Motor neuron (in vitro differentiated cells): Measurements from ENCODE around the gene CFAP20DC. TPM values are rescaled to one million over a fixed set of nuclear protein-coding genes. Genes with fewer than 3 reads are reported as not detected.
"Not testable (repeated sequence)": the region's sequence is repeated elsewhere in the genome, so short reads cannot be mapped to it uniquely, and the experiment has no call there.

ENCODE experiments used
- ATAC-seq, 8 experiments: fragments of 200-7000 bp; cut with Tn5 transposase; replicated peaks in 6 of 8; 2 replicates each; pipeline ENCODE4 v1.8.0; 2021; ENCODE audit warnings: mild to moderate bottlenecking in 8 of 8, moderate library complexity in 8 of 8
- H3K27ac ChIP-seq, 2 donors: fragments of 250-450 bp; sonication (Bioruptor Pico); 2 replicates each; pipeline ENCODE4 v1.9.0; 2021; ENCODE audit warnings: antibody characterized with exemption in 2 of 2, mild to moderate bottlenecking in 2 of 2, moderate library complexity in 1 of 2
- H3K4me1 ChIP-seq, 2 donors: fragments of 250-450 bp; sonication (Bioruptor Pico); replicated peaks in 1 of 2; 2 replicates each; pipeline ENCODE4 v1.6.1; 2021; ENCODE audit warnings: antibody characterized with exemption in 2 of 2, mild to moderate bottlenecking in 2 of 2, moderate library complexity in 1 of 2
- H3K4me3 ChIP-seq, 5 donors: fragments of 250-450 bp; sonication (Bioruptor Pico); 2 replicates each; pipeline ENCODE4 v1.9.0; 2021; ENCODE audit warnings: antibody characterized with exemption in 5 of 5, mild to moderate bottlenecking in 5 of 5, moderate library complexity in 4 of 5
- WGBS, 10 experiments: fragments of 450-650 bp; shearing (Covaris generic); methylation state at CpG; one replicate each; pipeline ENCODE4 v1.0.0; 2022; 5-methylcytosine and 5-hydroxymethylcytosine counted together
- in situ Hi-C, 9 experiments: fragments of 400-800 bp; cut with MboI; loops; one replicate each; pipeline ENCODE4 v1.15.0; 2021; ENCODE audit warnings: low sequenced_read_pairs in 9 of 9, low pct_unique_long_range_greater_than_20kb in 2 of 9; ENCODE audit not compliant: unreplicated experiment in 9 of 9
- total RNA-seq, 8 experiments: library from RNA; unstranded; fragments of 300-600 nt; gene quantifications; 2 replicates each; pipeline versions ENCODE4 v1.2.3 to v1.2.4, GENCODE V29; 2022

Gene CFAP20DC
- total RNA-seq, 8 experiments from 2014 or later: 1.1 to 8.7 (median 3.0) TPM

- in situ Hi-C loops: no loop called here
Observed at GRCh38 chr3:58946875-58947274, 103.0 kb downstream of the CFAP20DC start.

GRCh38 chr3:58938057-58938456 lies 111.8 kb downstream of the CFAP20DC start:
- Histone ChIP-seq H3K4me1 (no peaks in the 10 kb centered on the region), H3K27ac (no peak overlapping the region), H3K4me3 (no peak overlapping the region)
- WGBS, 10 experiments: 40 to 100% (median 90%) methylated on average over 1 to 2 of the region's 2 CpGs; no CpG with 5 or more reads in 2 of the 10 experiments
- in situ Hi-C loops: no loop called here
- no peak for ATAC-seq

More at GRCh38 chr3:58946875-58947274, 103.0 kb downstream of the CFAP20DC start:
- no peak for ATAC-seq
- no peak overlapping the region for H3K4me3 ChIP-seq
- 78 to 100% (median 100%) methylated on average over 1 to 2 of the region's 2 CpGs; no CpG with 5 or more reads in 1 of the 10 experiments for WGBS, 10 experiments
- no peaks in the 10 kb centered on the region for H3K4me1 ChIP-seq
- H3K27ac ChIP-seq: no peak overlapping the region

GRCh38 chr3:58924578-58924977 lies 125.2 kb downstream of the CFAP20DC start:
- Histone ChIP-seq H3K27ac (no peak overlapping the region), H3K4me3 (no peak overlapping the region), H3K4me1 (no peaks in the 10 kb centered on the region)
- 0 to 100% (median 57%) methylated on average over 1 of the region's 1 CpG; no CpG with 5 or more reads in 1 of the 10 experiments for WGBS, 10 experiments
- peak in 2 of 8 experiments; percentile 94 to 95 for ATAC-seq
- in situ Hi-C loops: no loop called here

GRCh38 chr3:58900386-58900785 lies 149.4 kb downstream of the CFAP20DC start:
- no peak for ATAC-seq
- in situ Hi-C loops: no loop called here
- Histone ChIP-seq H3K27ac (no peak overlapping the region), H3K4me3 (no peak overlapping the region), H3K4me1 (no peaks in the 10 kb centered on the region)
- WGBS, 10 experiments: 40 to 100% (median 100%) methylated on average over 1 of the region's 1 CpG; no CpG with 5 or more reads in 5 of the 10 experiments

- no peak overlapping the region for H3K27ac ChIP-seq
- H3K4me1 ChIP-seq: no peaks in the 10 kb centered on the region
- WGBS, 10 experiments: 18 to 100% (median 74%) methylated on average over 1 to 2 of the region's 2 CpGs; no CpG with 5 or more reads in 1 of the 10 experiments
- no peak overlapping the region for H3K4me3 ChIP-seq
- in situ Hi-C loops: no loop called here
- ATAC-seq: peak in 1 of 8 experiments; percentile 15
Observed at GRCh38 chr3:58899953-58900298, 149.9 kb downstream of the CFAP20DC start.

- 4 to 86% (median 50%) methylated on average over 1 to 4 of the region's 8 CpGs; no CpG with 5 or more reads in 2 of the 10 experiments for WGBS, 10 experiments
- ATAC-seq: peak in 3 of 8 experiments; percentile 81 to 90 (median 88)
- in situ Hi-C loops: no loop called here
- Histone ChIP-seq H3K4me1 (no peaks in the 10 kb centered on the region), H3K27ac (no peak overlapping the region), H3K4me3 (no peak overlapping the region)
Observed at GRCh38 chr3:58899159-58899952, 150.5 kb downstream of the CFAP20DC start.

GRCh38 chr3:58898513-58898912 lies 151.3 kb downstream of the CFAP20DC start:
- in situ Hi-C loops: no loop called here
- Histone ChIP-seq H3K4me1 (no peaks in the 10 kb centered on the region), H3K27ac (no peak overlapping the region), H3K4me3 (no peak overlapping the region)
- no peak for ATAC-seq
- 86 to 100% (median 95%) methylated on average over 1 to 2 of the region's 2 CpGs; no CpG with 5 or more reads in 2 of the 10 experiments for WGBS, 10 experiments

GRCh38 chr3:58897646-58898045 lies 152.2 kb downstream of the CFAP20DC start:
- no peak overlapping the region for H3K27ac ChIP-seq
- no peak overlapping the region for H3K4me3 ChIP-seq
- ATAC-seq: no peak
- in situ Hi-C loops: no loop called here
- 69 to 100% (median 93%) methylated on average over 1 to 4 of the region's 4 CpGs for WGBS, 10 experiments
- H3K4me1 ChIP-seq: no peaks in the 10 kb centered on the region

GRCh38 chr3:58895678-58896077 lies 154.1 kb downstream of the CFAP20DC start:
- WGBS, 10 experiments: 57 to 100% (median 89%) methylated on average over 1 to 4 of the region's 5 CpGs; no CpG with 5 or more reads in 1 of the 10 experiments
- H3K4me3 ChIP-seq, ATAC-seq, in situ Hi-C loops, H3K27ac ChIP-seq, H3K4me1 ChIP-seq: not testable (repeated sequence)

- WGBS, 10 experiments: 58 to 100% (median 80%) methylated on average over 1 to 2 of the region's 2 CpGs; no CpG with 5 or more reads in 1 of the 10 experiments
- ATAC-seq, in situ Hi-C loops, H3K4me3 ChIP-seq, H3K27ac ChIP-seq, H3K4me1 ChIP-seq: not testable (repeated sequence)
Observed at GRCh38 chr3:58892526-58892925, 157.3 kb downstream of the CFAP20DC start.

- no peaks in the 10 kb centered on the region for H3K4me1 ChIP-seq
- H3K4me3 ChIP-seq: no peak overlapping the region
- WGBS, 10 experiments: 71 to 100% (median 91%) methylated on average over 1 to 2 of the region's 2 CpGs; no CpG with 5 or more reads in 2 of the 10 experiments
- ATAC-seq: no peak
- in situ Hi-C loops: no loop called here
- no peak overlapping the region for H3K27ac ChIP-seq
Observed at GRCh38 chr3:58888087-58888486, 161.7 kb downstream of the CFAP20DC start.

- 27 to 100% (median 93%) methylated on average over 1 to 5 of the region's 5 CpGs; no CpG with 5 or more reads in 1 of the 10 experiments for WGBS, 10 experiments
- Histone ChIP-seq H3K4me1 (no peaks in the 10 kb centered on the region), H3K27ac (no peak overlapping the region), H3K4me3 (no peak overlapping the region)
- in situ Hi-C loops: no loop called here
- ATAC-seq: no peak
Observed at GRCh38 chr3:58884453-58884852, 165.4 kb downstream of the CFAP20DC start.

- 33 to 100% (median 80%) methylated on average over 1 of the region's 1 CpG; no CpG with 5 or more reads in 3 of the 10 experiments for WGBS, 10 experiments
- Histone ChIP-seq H3K4me3 (no peak overlapping the region), H3K4me1 (no peaks in the 10 kb centered on the region), H3K27ac (no peak overlapping the region)
- in situ Hi-C loops: no loop called here
- ATAC-seq: no peak
Observed at GRCh38 chr3:58880182-58880581, 169.6 kb downstream of the CFAP20DC start.
